ENCODE data around the gene SPOCD1. TPM values are rescaled to one million over a fixed set of nuclear protein-coding genes. Genes with fewer than 3 reads are reported as not detected.

SPOCD1 gene
- total RNA-seq, 1 experiment from 2014 or later, result 0.54 TPM

DNA sequence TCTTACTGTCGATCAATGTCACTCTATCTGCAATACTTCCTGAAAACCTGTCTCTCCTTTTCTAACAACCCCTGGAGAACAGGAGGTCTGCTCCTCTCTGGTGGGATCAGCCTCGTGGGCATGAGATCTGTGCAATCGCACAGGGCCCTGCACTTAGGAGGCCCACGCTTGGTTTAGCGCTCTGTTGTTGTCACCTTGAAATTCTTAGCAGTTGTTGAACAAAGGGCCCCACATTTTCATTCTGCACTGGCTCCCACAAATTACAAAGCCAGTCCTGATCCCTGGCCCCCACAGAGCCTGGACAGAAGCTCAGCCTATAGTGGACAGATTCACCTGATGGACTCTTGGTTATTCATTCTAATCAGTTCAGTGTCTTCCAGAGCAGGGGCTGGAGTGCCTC is 18.6 kb downstream of the SPOCD1 start:
- Histone ChIP-seq H3K9me3 (ENCODE audit: control insufficient read depth, insufficient read depth, low read depth, low read length) (no peaks in the 10 kb centered on the region), H3K36me3 (ENCODE audit: control insufficient read depth, insufficient read depth, low read length) (no peaks in the 10 kb centered on the region), H3K4me1 (ENCODE audit: control insufficient read depth, insufficient read depth, low read length) (peaks cover 7% of the 10 kb centered on the region; the same call in 1 of the 2 replicates), H3K27me3 (ENCODE audit: control insufficient read depth, insufficient read depth, low read length) (no peaks in the 10 kb centered on the region), H3K27ac (ENCODE audit: low read length) (no peak overlapping the region), H3K4me3 (ENCODE audit: low read depth in 2 of 2, low read length in 2 of 2) (no peak overlapping the region)
- no peak for DNase-seq (ENCODE audit: low read depth, low spot score)
- in situ Hi-C loops (cut with HindIII; ENCODE audit: low pct_unique_long_range_greater_than_20kb, low sequenced_read_pairs), result no loop called here
- BruUV-seq (replicated peaks), result no TSS peak
- no peak for TF ChIP-seq TCF7L2 (IDR thresholded peaks at IDR 0.05; ENCODE audit: low read depth, low read length)
- TF ChIP-seq, protein P1, sequence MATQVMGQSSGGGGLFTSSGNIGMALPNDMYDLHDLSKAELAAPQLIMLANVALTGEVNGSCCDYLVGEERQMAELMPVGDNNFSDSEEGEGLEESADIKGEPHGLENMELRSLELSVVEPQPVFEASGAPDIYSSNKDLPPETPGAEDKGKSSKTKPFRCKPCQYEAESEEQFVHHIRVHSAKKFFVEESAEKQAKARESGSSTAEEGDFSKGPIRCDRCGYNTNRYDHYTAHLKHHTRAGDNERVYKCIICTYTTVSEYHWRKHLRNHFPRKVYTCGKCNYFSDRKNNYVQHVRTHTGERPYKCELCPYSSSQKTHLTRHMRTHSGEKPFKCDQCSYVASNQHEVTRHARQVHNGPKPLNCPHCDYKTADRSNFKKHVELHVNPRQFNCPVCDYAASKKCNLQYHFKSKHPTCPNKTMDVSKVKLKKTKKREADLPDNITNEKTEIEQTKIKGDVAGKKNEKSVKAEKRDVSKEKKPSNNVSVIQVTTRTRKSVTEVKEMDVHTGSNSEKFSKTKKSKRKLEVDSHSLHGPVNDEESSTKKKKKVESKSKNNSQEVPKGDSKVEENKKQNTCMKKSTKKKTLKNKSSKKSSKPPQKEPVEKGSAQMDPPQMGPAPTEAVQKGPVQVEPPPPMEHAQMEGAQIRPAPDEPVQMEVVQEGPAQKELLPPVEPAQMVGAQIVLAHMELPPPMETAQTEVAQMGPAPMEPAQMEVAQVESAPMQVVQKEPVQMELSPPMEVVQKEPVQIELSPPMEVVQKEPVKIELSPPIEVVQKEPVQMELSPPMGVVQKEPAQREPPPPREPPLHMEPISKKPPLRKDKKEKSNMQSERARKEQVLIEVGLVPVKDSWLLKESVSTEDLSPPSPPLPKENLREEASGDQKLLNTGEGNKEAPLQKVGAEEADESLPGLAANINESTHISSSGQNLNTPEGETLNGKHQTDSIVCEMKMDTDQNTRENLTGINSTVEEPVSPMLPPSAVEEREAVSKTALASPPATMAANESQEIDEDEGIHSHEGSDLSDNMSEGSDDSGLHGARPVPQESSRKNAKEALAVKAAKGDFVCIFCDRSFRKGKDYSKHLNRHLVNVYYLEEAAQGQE (IDR thresholded peaks at IDR 0.05; ENCODE audit: insufficient read depth in 1 of 2, low read depth in 2 of 2, low read length in 1 of 2), result no peak
- intact Hi-C loops (cut with micrococcal nuclease; ENCODE audit: unreplicated experiment), result no loop called here
- ChIA-PET CTCF (no interaction called here), POLR2A (no interaction called here)
- ATAC-seq, result no peak

GRCh38 chr1:31796707-31797106 is 19.1 kb downstream of the SPOCD1 start:
- peaks cover 7% of the 10 kb centered on the region; the same call in 1 of the 2 replicates for H3K4me1 ChIP-seq (ENCODE audit: control insufficient read depth, insufficient read depth, low read length)
- ChIA-PET POLR2A (no interaction called here), CTCF (no interaction called here)
- DNase-seq (ENCODE audit: low read depth, low spot score), result no peak
- H3K9me3 ChIP-seq (ENCODE audit: control insufficient read depth, insufficient read depth, low read depth, low read length), result no peaks in the 10 kb centered on the region
- H3K4me3 ChIP-seq (ENCODE audit: low read depth in 2 of 2, low read length in 2 of 2), result no peak overlapping the region
- intact Hi-C loops (cut with micrococcal nuclease; ENCODE audit: unreplicated experiment), result no loop called here
- TF ChIP-seq, protein P2, sequence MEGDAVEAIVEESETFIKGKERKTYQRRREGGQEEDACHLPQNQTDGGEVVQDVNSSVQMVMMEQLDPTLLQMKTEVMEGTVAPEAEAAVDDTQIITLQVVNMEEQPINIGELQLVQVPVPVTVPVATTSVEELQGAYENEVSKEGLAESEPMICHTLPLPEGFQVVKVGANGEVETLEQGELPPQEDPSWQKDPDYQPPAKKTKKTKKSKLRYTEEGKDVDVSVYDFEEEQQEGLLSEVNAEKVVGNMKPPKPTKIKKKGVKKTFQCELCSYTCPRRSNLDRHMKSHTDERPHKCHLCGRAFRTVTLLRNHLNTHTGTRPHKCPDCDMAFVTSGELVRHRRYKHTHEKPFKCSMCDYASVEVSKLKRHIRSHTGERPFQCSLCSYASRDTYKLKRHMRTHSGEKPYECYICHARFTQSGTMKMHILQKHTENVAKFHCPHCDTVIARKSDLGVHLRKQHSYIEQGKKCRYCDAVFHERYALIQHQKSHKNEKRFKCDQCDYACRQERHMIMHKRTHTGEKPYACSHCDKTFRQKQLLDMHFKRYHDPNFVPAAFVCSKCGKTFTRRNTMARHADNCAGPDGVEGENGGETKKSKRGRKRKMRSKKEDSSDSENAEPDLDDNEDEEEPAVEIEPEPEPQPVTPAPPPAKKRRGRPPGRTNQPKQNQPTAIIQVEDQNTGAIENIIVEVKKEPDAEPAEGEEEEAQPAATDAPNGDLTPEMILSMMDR (IDR thresholded peaks at IDR 0.05), result no peak
- TF ChIP-seq POLR2AphosphoS5 (IDR thresholded peaks at IDR 0.05; ENCODE audit: low read depth, low read length), result no peak
- TF ChIP-seq SIN3A (IDR thresholded peaks at IDR 0.05; ENCODE audit: borderline replicate concordance, insufficient read depth, low read depth, low read length), result no peak
- TF ChIP-seq TCF7L2 (IDR thresholded peaks at IDR 0.05; ENCODE audit: low read depth, low read length), result no peak
- TF ChIP-seq, protein P1 (IDR thresholded peaks at IDR 0.05; ENCODE audit: insufficient read depth in 1 of 2, low read depth in 2 of 2, low read length in 1 of 2), result no peak
- no peak for ATAC-seq
- H3K27ac ChIP-seq (ENCODE audit: low read length), result no peak overlapping the region
- H3K36me3 ChIP-seq (ENCODE audit: control insufficient read depth, insufficient read depth, low read length), result no peaks in the 10 kb centered on the region
- in situ Hi-C loops (cut with HindIII; ENCODE audit: low pct_unique_long_range_greater_than_20kb, low sequenced_read_pairs), result no loop called here
- no TSS peak for BruUV-seq (replicated peaks)
- H3K27me3 ChIP-seq (ENCODE audit: control insufficient read depth, insufficient read depth, low read length), result no peaks in the 10 kb centered on the region

Measured in Panc1 (cell line).